Hepatic stellate cell (primary cell): ENCODE results near the gene PNO1.

Experiments used
- DNase-seq: peaks from one replicate; pipeline ENCODE4 v3.0.0; 2011; ENCODE audit warnings: low spot score

Gene PNO1

GRCh38 chr2:68195096-68195495 lies 37.4 kb downstream of the PNO1 start:
- no peak for DNase-seq

- DNase-seq, result no peak
Observed at GRCh38 chr2:68196120-68196716, 38.5 kb downstream of the PNO1 start.

- no peak for DNase-seq
Observed at GRCh38 chr2:68200157-68200787, 42.6 kb downstream of the PNO1 start.

GRCh38 chr2:68203587-68203986 lies 45.9 kb downstream of the PNO1 start:
- no peak for DNase-seq

GRCh38 chr2:68206793-68207192 lies 49.1 kb downstream of the PNO1 start:
- DNase-seq, result no peak

- no peak for DNase-seq
Observed at GRCh38 chr2:68214381-68214780, 56.7 kb downstream of the PNO1 start.

GRCh38 chr2:68216454-68217310 lies 59.0 kb downstream of the PNO1 start:
- no peak for DNase-seq

GRCh38 chr2:68217729-68218128 lies 60.0 kb downstream of the PNO1 start:
- DNase-seq, result no peak

- no peak for DNase-seq
Observed at GRCh38 chr2:68218343-68218901, 60.7 kb downstream of the PNO1 start.

- DNase-seq, result no peak
Observed at GRCh38 chr2:68222287-68222686, 64.6 kb downstream of the PNO1 start.

GRCh38 chr2:68223419-68223818 lies 65.7 kb downstream of the PNO1 start:
- no peak for DNase-seq

GRCh38 chr2:68225119-68225632 lies 67.5 kb downstream of the PNO1 start:
- DNase-seq, result no peak
